ENCODE measurements around the gene CCBE1. TPM values are rescaled to one million over a fixed set of nuclear protein-coding genes. Genes with fewer than 3 reads are reported as not detected.

CCBE1 gene
- total RNA-seq, 3 donors from 2014 or later (not counting 1 experiment from before 2014, with no cell fraction given) = 0.05 TPM; not detected in 2

DNA sequence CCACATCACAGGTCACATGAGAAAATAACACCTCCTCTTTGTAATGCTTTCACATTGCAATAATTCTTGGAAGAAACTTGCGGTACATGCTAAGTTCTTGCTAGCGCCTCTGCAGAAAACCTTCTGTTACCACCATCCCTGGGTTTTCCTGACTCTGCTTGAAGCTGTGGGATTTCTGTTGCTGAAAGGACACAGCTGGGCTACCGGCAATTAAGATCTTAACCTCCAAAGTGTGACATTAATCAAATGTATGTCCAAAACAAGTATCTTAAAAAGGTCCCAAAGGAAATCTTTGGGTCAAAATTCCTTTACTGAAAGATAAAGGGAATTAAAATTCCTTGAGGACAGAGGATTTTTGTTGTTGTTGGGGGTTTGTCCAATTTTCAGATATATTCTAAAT, 7.5 kb downstream of the CCBE1 start:
- no peak overlapping the region for H3K4me3 ChIP-seq (ENCODE audit: low read length)
- DNase-seq (no peak), ATAC-seq (no peak)
- H3K27me3 ChIP-seq (ENCODE audit: control insufficient read depth, insufficient read depth, low read length) = no peaks in the 10 kb centered on the region
- no peak overlapping the region for H3K27ac ChIP-seq (ENCODE audit: low read length)
- intact Hi-C loops (cut with micrococcal nuclease) = no loop called here
- no peak overlapping the region for H3K27ac Mint-ChIP-seq
- TF ChIP-seq, protein P1, sequence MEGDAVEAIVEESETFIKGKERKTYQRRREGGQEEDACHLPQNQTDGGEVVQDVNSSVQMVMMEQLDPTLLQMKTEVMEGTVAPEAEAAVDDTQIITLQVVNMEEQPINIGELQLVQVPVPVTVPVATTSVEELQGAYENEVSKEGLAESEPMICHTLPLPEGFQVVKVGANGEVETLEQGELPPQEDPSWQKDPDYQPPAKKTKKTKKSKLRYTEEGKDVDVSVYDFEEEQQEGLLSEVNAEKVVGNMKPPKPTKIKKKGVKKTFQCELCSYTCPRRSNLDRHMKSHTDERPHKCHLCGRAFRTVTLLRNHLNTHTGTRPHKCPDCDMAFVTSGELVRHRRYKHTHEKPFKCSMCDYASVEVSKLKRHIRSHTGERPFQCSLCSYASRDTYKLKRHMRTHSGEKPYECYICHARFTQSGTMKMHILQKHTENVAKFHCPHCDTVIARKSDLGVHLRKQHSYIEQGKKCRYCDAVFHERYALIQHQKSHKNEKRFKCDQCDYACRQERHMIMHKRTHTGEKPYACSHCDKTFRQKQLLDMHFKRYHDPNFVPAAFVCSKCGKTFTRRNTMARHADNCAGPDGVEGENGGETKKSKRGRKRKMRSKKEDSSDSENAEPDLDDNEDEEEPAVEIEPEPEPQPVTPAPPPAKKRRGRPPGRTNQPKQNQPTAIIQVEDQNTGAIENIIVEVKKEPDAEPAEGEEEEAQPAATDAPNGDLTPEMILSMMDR (IDR thresholded peaks at IDR 0.05) = no peak
- no peaks in the 10 kb centered on the region for H3K36me3 Mint-ChIP-seq
- no peak overlapping the region for H3K4me3 Mint-ChIP-seq
- no peaks in the 10 kb centered on the region for H3K9me3 Mint-ChIP-seq
- 60% methylated on average over 3 of the region's 3 CpGs for WGBS (ENCODE audit: insufficient coverage)
- H3K9me3 ChIP-seq (ENCODE audit: control insufficient read depth, insufficient read depth, low read length) = no peaks in the 10 kb centered on the region
- no peaks in the 10 kb centered on the region for H3K4me1 ChIP-seq (ENCODE audit: control insufficient read depth, insufficient read depth, low read length)
- no peaks in the 10 kb centered on the region for H3K4me1 Mint-ChIP-seq
- H3K36me3 ChIP-seq (ENCODE audit: control insufficient read depth, insufficient read depth, low read length) = no peaks in the 10 kb centered on the region
- H3K27me3 Mint-ChIP-seq (ENCODE audit: low read depth in 2 of 2) = peaks cover 6 to 9% of the 10 kb centered on the region in 2 donors

DNA sequence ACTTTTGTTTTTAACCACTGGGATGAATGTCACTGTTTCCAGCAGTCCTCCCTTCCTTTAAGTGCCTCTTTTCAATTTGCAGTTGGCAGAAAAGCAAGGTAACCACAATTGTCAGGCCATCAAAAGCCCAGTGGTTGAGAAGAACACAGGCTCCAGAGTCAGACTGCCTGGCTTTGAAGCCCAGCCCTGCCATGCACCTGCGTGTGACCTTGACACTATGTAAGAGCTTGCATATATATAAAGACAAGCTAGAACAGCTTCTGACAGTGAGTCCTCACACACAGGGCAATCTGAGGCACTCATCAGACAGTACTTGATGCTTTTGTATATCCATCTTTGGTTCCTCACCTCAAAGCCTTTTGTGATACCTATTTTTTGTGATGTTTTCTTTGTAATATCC, 11.0 kb downstream of the CCBE1 start:
- TF ChIP-seq, protein P1 (IDR thresholded peaks at IDR 0.05) = no peak
- H3K36me3 Mint-ChIP-seq = no peaks in the 10 kb centered on the region
- intact Hi-C loops (cut with micrococcal nuclease) = no loop called here

DNA sequence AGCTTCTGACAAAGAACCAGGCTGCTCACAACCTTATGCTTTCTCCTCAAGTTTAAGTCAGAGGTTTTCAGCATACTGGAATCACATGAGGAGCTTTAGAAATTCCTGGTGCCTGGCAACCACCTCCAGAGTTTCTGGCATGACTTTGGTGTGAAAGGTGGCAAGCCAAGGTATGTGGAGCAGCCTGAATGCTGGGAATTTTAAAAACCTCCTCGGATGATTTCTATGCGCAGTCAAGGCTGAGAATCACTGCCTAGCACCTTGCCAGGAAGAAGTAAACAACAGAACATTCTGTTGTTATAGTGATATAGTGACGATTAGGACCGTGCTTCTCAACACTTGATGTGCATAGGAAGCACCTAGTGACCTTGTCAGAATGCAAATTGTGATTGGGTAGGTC, 11.7 kb downstream of the CCBE1 start:
- WGBS (ENCODE audit: insufficient coverage) = 57% methylated on average over 4 of the region's 4 CpGs
- TF ChIP-seq, protein P1 (IDR thresholded peaks at IDR 0.05) = no peak
- H3K4me1 ChIP-seq (ENCODE audit: control insufficient read depth, insufficient read depth, low read length) = no peaks in the 10 kb centered on the region
- H3K4me3 ChIP-seq (ENCODE audit: low read length) = no peak overlapping the region
- no peaks in the 10 kb centered on the region for H3K36me3 Mint-ChIP-seq
- intact Hi-C loops (cut with micrococcal nuclease) = no loop called here
- no peaks in the 10 kb centered on the region for H3K9me3 Mint-ChIP-seq
- H3K27me3 Mint-ChIP-seq (ENCODE audit: low read depth in 2 of 2) = peaks cover 0 to 5% of the 10 kb centered on the region in 2 donors
- H3K27ac ChIP-seq (ENCODE audit: low read length) = no peak overlapping the region
- H3K36me3 ChIP-seq (ENCODE audit: control insufficient read depth, insufficient read depth, low read length) = no peaks in the 10 kb centered on the region
- no peak overlapping the region for H3K4me3 Mint-ChIP-seq
- H3K27ac Mint-ChIP-seq = no peak overlapping the region
- no peaks in the 10 kb centered on the region for H3K27me3 ChIP-seq (ENCODE audit: control insufficient read depth, insufficient read depth, low read length)
- DNase-seq (no peak), ATAC-seq (no peak)
- no peaks in the 10 kb centered on the region for H3K4me1 Mint-ChIP-seq
- no peaks in the 10 kb centered on the region for H3K9me3 ChIP-seq (ENCODE audit: control insufficient read depth, insufficient read depth, low read length)

More for the DNA sequence above, 11.0 kb downstream of the CCBE1 start:
- WGBS (ENCODE audit: insufficient coverage) = 75% methylated on average over 1 of the region's 1 CpG
- no peaks in the 10 kb centered on the region for H3K27me3 ChIP-seq (ENCODE audit: control insufficient read depth, insufficient read depth, low read length)
- H3K9me3 ChIP-seq (ENCODE audit: control insufficient read depth, insufficient read depth, low read length) = no peaks in the 10 kb centered on the region
- H3K4me3 Mint-ChIP-seq = no peak overlapping the region
- ATAC-seq = no peak
- no peaks in the 10 kb centered on the region for H3K9me3 Mint-ChIP-seq
- peaks cover 0 to 5% of the 10 kb centered on the region in 2 donors for H3K27me3 Mint-ChIP-seq (ENCODE audit: low read depth in 2 of 2)
- no peak overlapping the region for H3K27ac ChIP-seq (ENCODE audit: low read length)
- H3K4me1 Mint-ChIP-seq = no peaks in the 10 kb centered on the region
- no peaks in the 10 kb centered on the region for H3K36me3 ChIP-seq (ENCODE audit: control insufficient read depth, insufficient read depth, low read length)
- no peaks in the 10 kb centered on the region for H3K4me1 ChIP-seq (ENCODE audit: control insufficient read depth, insufficient read depth, low read length)
- no peak for DNase-seq
- H3K27ac Mint-ChIP-seq = no peak overlapping the region
- H3K4me3 ChIP-seq (ENCODE audit: low read length) = no peak overlapping the region

DNA sequence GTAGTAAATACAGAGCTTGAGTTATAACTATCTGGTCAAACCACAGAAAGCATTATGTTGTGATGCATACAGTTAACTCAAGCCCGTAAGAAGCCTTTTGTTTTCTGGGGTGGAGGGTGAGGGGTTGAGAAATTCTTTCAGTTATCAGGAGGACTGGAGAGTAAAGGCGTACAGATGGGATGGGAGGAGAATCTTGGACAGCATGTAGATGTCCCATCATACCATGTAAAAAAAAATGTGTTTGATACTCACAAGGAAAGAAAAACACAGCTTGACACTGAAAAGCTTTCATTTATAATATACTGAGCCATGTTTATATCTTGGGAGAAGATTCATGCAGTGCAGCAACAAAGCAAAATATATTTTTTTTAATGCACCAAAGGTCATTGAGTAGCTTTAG, 12.4 kb downstream of the CCBE1 start:
- Mint-ChIP-seq H3K9me3 (no peaks in the 10 kb centered on the region), H3K36me3 (no peaks in the 10 kb centered on the region), H3K4me1 (no peaks in the 10 kb centered on the region), H3K4me3 (no peak overlapping the region), H3K27me3 (ENCODE audit: low read depth in 2 of 2) (peaks cover 0 to 5% of the 10 kb centered on the region in 2 donors), H3K27ac (no peak overlapping the region)
- 75% methylated on average over 1 of the region's 2 CpGs for WGBS (ENCODE audit: insufficient coverage)
- intact Hi-C loops (cut with micrococcal nuclease) = no loop called here
- DNase-seq (no peak), ATAC-seq (no peak)
- Histone ChIP-seq H3K27me3 (ENCODE audit: control insufficient read depth, insufficient read depth, low read length) (no peaks in the 10 kb centered on the region), H3K9me3 (ENCODE audit: control insufficient read depth, insufficient read depth, low read length) (no peaks in the 10 kb centered on the region), H3K4me1 (ENCODE audit: control insufficient read depth, insufficient read depth, low read length) (no peaks in the 10 kb centered on the region), H3K27ac (ENCODE audit: low read length) (no peak overlapping the region), H3K4me3 (ENCODE audit: low read length) (no peak overlapping the region), H3K36me3 (ENCODE audit: control insufficient read depth, insufficient read depth, low read length) (no peaks in the 10 kb centered on the region)
- TF ChIP-seq, protein P1 (IDR thresholded peaks at IDR 0.05) = no peak

Data from natural killer cell (primary cell).